HepG2 (cell line): Measurements from ENCODE around the gene ESAM. TPM values are rescaled to one million over a fixed set of nuclear protein-coding genes. Genes with fewer than 3 reads are reported as not detected.

ENCODE experiments used
- AGO1 ChIP-seq: fragments of 200-400 bp; formaldehyde crosslinking; IDR thresholded peaks from 2 replicates; pipeline ENCODE4 v1.6.1; 2017; ENCODE audit warnings: mild to moderate bottlenecking, low read depth, low read length, moderate library complexity; ENCODE audit not compliant: poor library complexity, severe bottlenecking
- CEBPG ChIP-seq: IDR thresholded peaks from 2 replicates; pipeline ENCODE4 v1.6.1; 2016
- GPN1 ChIP-seq: sonication (generic); formaldehyde crosslinking; IDR thresholded peaks from 2 replicates; pipeline ENCODE4 v1.5.1; 2020; ENCODE audit warnings: missing genetic modification reagents, borderline replicate concordance
- LBX2 ChIP-seq: sonication (generic); formaldehyde crosslinking; IDR thresholded peaks from 2 replicates; pipeline ENCODE4 v1.5.0; 2020; ENCODE audit warnings: missing genetic modification reagents, mild to moderate bottlenecking, borderline replicate concordance
- MYNN ChIP-seq: sonication (generic); formaldehyde crosslinking; IDR thresholded peaks from 2 replicates; pipeline ENCODE4 v1.4.0; 2020; ENCODE audit warnings: mild to moderate bottlenecking, low read depth, missing genetic modification reagents
- PLSCR1 ChIP-seq: sonication (generic); formaldehyde crosslinking; IDR thresholded peaks from 2 replicates; pipeline ENCODE4 v1.5.0; 2020; ENCODE audit warnings: missing genetic modification reagents, mild to moderate bottlenecking, borderline replicate concordance
- POGK ChIP-seq: sonication (generic); formaldehyde crosslinking; conservative IDR thresholded peaks from 2 replicates; pipeline ENCODE4 v1.8.0; 2022; ENCODE audit warnings: mild to moderate bottlenecking, moderate library complexity, missing genetic modification reagents
- SKI ChIP-seq: fragments of 450-650 bp; IDR thresholded peaks from one replicate; pipeline ENCODE4 v1.6.1; 2018; ENCODE audit warnings: mild to moderate bottlenecking; ENCODE audit not compliant: partially characterized antibody
- SRSF4 ChIP-seq: fragments of 200-400 bp; formaldehyde crosslinking; IDR thresholded peaks from one replicate; pipeline ENCODE4 v1.6.1; 2018; ENCODE audit warnings: mild to moderate bottlenecking, low read depth, low read length, moderate library complexity; ENCODE audit not compliant: poor library complexity, severe bottlenecking
- TBX2 ChIP-seq: sonication (generic); formaldehyde crosslinking; IDR thresholded peaks from 2 replicates; pipeline ENCODE4 v1.5.0; 2020; ENCODE audit warnings: missing genetic modification reagents, mild to moderate bottlenecking, borderline replicate concordance
- YY1 ChIP-seq: IDR thresholded peaks from 2 replicates; pipeline ENCODE4 v1.6.1; 2011; ENCODE audit warnings: low read length, low read depth, moderate library complexity, mild to moderate bottlenecking; ENCODE audit not compliant: insufficient read depth, insufficient replicate concordance
- ZBTB38 ChIP-seq: sonication (generic); formaldehyde crosslinking; IDR thresholded peaks from 2 replicates; pipeline ENCODE4 v1.5.1; 2020; ENCODE audit warnings: mild to moderate bottlenecking, missing genetic modification reagents
- ZFX ChIP-seq: sonication (generic); formaldehyde crosslinking; IDR thresholded peaks from 2 replicates; pipeline ENCODE4 v1.4.0; 2020; ENCODE audit warnings: mild to moderate bottlenecking, low read depth, missing genetic modification reagents, moderate library complexity
- ZNF30 ChIP-seq: sonication (generic); formaldehyde crosslinking; IDR thresholded peaks from 2 replicates; pipeline ENCODE4 v1.5.0; 2020; ENCODE audit warnings: mild to moderate bottlenecking, missing genetic modification reagents
- ZNF33A ChIP-seq: sonication (generic); formaldehyde crosslinking; IDR thresholded peaks from 2 replicates; pipeline ENCODE4 v1.5.1; 2020; ENCODE audit warnings: missing genetic modification reagents, mild to moderate bottlenecking, moderate library complexity, borderline replicate concordance
- ZNF550 ChIP-seq: sonication (generic); formaldehyde crosslinking; IDR thresholded peaks from 2 replicates; pipeline ENCODE4 v1.4.0; 2020; ENCODE audit warnings: mild to moderate bottlenecking, missing genetic modification reagents, borderline replicate concordance
- ZNF780A ChIP-seq: sonication (generic); formaldehyde crosslinking; IDR thresholded peaks from 2 replicates; pipeline ENCODE4 v1.8.0; 2022; ENCODE audit warnings: mild to moderate bottlenecking, missing genetic modification reagents, moderate library complexity
- ZNF841 ChIP-seq: sonication (generic); formaldehyde crosslinking; IDR thresholded peaks from 2 replicates; pipeline ENCODE4 v1.8.1; 2023; ENCODE audit warnings: missing genetic modification reagents, borderline replicate concordance
- ZSCAN20 ChIP-seq: sonication (generic); formaldehyde crosslinking; IDR thresholded peaks from 2 replicates; pipeline ENCODE4 v1.4.0; 2020; ENCODE audit warnings: missing genetic modification reagents, mild to moderate bottlenecking, borderline replicate concordance
- polyA plus RNA-seq, 8 experiments: library from polyadenylated mRNA; depleted of rRNA in 3 of 8; stranded (reverse) in 7 of 8; unstranded in 1 of 8; fragments of >200 nt; fragmentation: Illumina TruSeq in 4 of 8; extraction: Trizol in 4 of 8; gene quantifications; 2 replicates each; pipeline versions ENCODE4 v1.2.1 to v1.2.3, GENCODE V29; 2011 to 2016; ENCODE audit warnings: low read depth in 4 of 8, missing spikeins in 1 of 8, mixed read lengths in 1 of 8; ENCODE audit not compliant: insufficient read depth in 1 of 8
- total RNA-seq, 5 experiments: library from RNA; depleted of rRNA; stranded (reverse); fragments of >200 nt; fragmentation: Illumina TruSeq; extraction: Trizol; gene quantifications; 2 replicates each; pipeline ENCODE4 v1.2.3, GENCODE V29; 2016; ENCODE audit warnings: low read depth in 1 of 5
- TF ChIP-seq, protein P1 (sequence below): sonication (generic); formaldehyde crosslinking; IDR thresholded peaks from 2 replicates; pipeline ENCODE4 v1.4.0; 2020; ENCODE audit warnings: missing genetic modification reagents
- TF ChIP-seq, protein P2 (sequence below): sonication (generic); formaldehyde crosslinking; IDR thresholded peaks from 2 replicates; pipeline ENCODE4 v1.4.0; 2020; ENCODE audit warnings: mild to moderate bottlenecking, missing genetic modification reagents

ESAM gene
- total and polyA plus RNA-seq, 2 of the 13 experiments (the other 11 are each of a cell fraction or from before 2014, with no cell fraction given) = 1.2 to 6.8 TPM

DNA sequence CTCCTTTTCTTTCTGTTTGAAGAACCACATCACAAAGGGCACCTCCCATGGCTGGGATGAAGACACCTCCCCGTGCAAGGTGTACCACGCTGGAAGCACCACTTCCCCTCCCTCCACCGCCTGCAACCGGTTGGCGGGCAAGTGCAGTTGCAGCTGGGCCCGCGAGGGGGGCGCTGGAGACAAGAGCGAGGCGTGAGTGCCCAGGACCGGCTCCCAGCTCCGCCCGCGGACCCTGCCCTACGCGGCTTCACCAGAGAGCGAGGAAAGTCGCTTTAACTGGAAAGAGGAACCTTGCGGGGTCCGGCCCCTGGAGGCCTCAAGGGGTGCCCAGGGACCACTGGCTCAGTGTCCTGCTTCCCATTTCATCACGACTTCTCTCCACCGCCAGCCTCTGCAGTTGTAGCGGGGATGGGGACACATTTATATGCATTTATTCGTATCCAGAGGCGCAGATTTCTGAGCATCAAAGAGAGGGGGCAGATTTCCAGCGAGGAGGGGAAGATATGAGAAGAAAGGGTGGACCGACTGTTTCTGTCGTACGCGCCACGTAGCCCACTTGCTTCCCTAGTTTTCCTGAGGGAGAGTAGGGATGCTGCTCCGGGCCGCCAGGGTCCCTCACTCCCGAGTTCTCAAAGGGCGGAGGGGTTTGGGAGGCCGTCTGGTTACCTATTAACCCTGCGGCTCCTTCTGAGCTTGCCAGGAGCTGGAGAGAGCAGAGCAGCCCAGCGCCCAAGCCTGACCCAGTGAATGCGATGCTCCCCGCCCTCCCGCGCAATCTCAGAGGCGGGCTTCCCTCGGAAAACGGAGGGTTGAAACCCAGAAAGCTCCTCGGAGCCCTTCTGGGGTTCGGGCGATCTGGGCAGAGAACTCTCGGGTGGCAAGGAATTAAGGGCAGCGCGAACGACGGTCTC, 3.5 kb downstream of the ESAM start (continued):
- no peak for TF ChIP-seq PLSCR1 (CRISPR knock-in tag)
- no peak for TF ChIP-seq ZNF550 (CRISPR knock-in tag)
- TF ChIP-seq CEBPG = peak; percentile 45; the same call in 1 of the 2 replicates
- peak; percentile 37; the same call in 1 of the 2 replicates for TF ChIP-seq ZFX
- no peak for TF ChIP-seq ZNF33A
- no peak for TF ChIP-seq GPN1 (CRISPR knock-in tag)
- TF ChIP-seq POGK (CRISPR knock-in tag) = no peak
- TF ChIP-seq, protein P1, sequence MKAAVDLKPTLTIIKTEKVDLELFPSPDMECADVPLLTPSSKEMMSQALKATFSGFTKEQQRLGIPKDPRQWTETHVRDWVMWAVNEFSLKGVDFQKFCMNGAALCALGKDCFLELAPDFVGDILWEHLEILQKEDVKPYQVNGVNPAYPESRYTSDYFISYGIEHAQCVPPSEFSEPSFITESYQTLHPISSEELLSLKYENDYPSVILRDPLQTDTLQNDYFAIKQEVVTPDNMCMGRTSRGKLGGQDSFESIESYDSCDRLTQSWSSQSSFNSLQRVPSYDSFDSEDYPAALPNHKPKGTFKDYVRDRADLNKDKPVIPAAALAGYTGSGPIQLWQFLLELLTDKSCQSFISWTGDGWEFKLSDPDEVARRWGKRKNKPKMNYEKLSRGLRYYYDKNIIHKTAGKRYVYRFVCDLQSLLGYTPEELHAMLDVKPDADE (CRISPR knock-in tag) = no peak
- TF ChIP-seq AGO1 = no peak
- TF ChIP-seq LBX2 (CRISPR knock-in tag) = no peak
- TF ChIP-seq ZNF780A (CRISPR knock-in tag) = no peak
- TF ChIP-seq MYNN (CRISPR knock-in tag) = no peak
- no peak for TF ChIP-seq ZNF30 (CRISPR knock-in tag)
- TF ChIP-seq TBX2 = peak; percentile 43; the same call in 1 of the 2 replicates
- TF ChIP-seq SKI = no peak
- TF ChIP-seq ZBTB38 (CRISPR knock-in tag) = no peak
- no peak for TF ChIP-seq ZNF841 (CRISPR knock-in tag)
- no peak; the same call in 1 of the 2 replicates for TF ChIP-seq ZSCAN20
- TF ChIP-seq, protein P2, sequence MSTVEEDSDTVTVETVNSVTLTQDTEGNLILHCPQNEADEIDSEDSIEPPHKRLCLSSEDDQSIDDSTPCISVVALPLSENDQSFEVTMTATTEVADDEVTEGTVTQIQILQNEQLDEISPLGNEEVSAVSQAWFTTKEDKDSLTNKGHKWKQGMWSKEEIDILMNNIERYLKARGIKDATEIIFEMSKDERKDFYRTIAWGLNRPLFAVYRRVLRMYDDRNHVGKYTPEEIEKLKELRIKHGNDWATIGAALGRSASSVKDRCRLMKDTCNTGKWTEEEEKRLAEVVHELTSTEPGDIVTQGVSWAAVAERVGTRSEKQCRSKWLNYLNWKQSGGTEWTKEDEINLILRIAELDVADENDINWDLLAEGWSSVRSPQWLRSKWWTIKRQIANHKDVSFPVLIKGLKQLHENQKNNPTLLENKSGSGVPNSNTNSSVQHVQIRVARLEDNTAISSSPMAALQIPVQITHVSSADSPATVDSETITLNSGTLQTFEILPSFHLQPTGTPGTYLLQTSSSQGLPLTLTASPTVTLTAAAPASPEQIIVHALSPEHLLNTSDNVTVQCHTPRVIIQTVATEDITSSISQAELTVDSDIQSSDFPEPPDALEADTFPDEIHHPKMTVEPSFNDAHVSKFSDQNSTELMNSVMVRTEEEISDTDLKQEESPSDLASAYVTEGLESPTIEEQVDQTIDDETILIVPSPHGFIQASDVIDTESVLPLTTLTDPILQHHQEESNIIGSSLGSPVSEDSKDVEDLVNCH (CRISPR knock-in tag) = no peak
- TF ChIP-seq SRSF4 = no peak
- TF ChIP-seq YY1 = peak; percentile 31
